Activated CD8-positive, alpha-beta memory T cell treated with anti-CD3 and anti-CD28 coated beads, Interleukin-2, amount 50 U/mL, for 48 hours (primary cell): ENCODE measurements around the gene ZMAT2.
"Not testable (repeated sequence)": the region's sequence is repeated elsewhere in the genome, so short reads cannot be mapped to it uniquely, and the experiment has no call there.

Source experiments
- DNase-seq: peaks from one replicate; pipeline ENCODE4 v3.0.0-alpha.2; 2020

Gene ZMAT2

DNA sequence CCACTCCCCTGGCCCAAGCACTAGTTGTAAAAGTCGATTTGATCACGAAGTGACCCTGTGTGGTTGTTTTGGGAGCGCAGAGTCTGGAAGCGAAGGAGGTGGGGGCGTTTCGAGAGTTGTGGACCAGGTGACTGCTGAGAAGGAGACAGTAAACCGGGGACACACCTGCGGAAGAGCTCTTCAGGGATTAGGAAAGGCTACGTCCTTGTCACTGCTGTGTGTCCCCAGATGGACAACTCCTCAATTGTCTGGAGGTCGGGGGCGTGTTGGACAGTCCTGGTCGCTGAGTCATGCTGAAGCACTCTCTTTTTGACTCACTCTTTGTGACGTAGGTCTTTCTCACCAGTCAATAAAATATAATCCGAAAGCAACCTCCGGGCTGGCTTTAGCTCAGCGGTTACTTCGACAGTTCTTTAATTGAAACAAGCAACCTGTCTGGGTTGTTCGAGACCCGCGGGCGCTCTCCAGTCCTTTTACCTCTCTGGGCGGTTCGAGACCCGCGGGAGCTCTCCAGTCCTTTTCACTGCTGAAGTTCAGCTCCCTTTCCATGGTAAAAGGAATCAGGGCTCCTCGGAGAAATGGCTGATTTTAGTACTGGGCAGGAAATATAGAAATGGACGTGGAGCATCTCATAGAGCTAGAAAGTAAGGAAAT is 10.8 kb downstream of the ZMAT2 start:
- DNase-seq = peak; percentile 93

GRCh38 chr5:140711794-140712193 is 11.5 kb downstream of the ZMAT2 start:
- no peak for DNase-seq

GRCh38 chr5:140713562-140714094 is 13.4 kb downstream of the ZMAT2 start:
- DNase-seq = no peak

GRCh38 chr5:140716238-140716637 is 16.0 kb downstream of the ZMAT2 start:
- not testable (repeated sequence) for DNase-seq

DNA sequence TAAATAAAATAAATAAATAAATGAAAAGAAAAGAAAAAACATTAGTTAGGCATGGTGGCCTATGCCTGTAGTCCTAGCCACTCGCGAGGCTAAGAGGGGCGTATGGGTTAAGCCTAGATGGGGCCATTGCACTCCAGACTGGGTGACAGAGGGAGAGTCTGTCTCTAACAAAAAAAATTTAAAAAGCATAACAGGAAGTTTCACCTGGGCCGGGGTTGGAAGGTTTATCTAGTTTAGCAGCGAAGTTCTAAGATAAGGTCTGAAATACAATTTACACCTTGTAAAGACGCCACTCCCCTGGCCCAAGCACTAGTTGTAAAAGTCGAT is 18.0 kb downstream of the ZMAT2 start:
- DNase-seq = no peak

DNA sequence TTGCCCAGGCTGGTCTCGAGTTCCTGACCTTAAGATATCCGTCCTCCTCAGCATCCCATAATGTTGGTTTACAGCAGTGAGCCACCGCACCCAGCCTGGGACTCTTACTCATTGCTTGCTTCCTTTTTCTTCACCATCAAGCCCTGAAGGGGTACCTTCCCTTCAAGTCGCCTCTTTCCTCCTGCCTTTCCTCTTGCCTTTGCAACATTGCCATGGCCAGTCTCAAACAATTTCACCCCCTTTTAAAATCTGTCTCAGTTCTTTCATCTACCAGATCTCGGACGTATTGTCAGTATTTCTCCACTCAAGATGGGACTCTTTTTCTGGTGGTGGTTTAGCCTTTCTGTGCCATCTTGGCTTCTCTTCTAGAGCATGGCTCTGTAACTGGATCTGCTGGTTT is 20.5 kb downstream of the ZMAT2 start:
- not testable (repeated sequence) for DNase-seq

DNA sequence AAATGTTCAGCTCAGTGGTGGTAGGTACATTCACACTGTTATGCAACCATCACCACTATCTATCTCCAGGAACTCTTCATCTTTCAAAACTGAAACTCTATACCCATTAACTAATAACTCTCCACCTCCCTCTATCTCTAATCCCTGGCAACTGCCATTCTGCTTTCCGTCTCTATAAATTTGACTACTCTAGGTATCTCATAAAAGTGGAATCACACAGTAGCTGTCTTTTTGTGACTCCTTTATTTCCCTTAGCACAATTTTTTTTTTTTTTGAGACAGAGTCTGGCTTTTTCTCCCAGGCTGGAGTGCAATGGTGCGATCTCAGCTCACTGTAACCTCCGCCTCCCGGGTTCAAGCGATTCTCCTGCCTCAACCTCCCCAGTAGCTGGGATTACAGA is 21.1 kb downstream of the ZMAT2 start:
- not testable (repeated sequence) for DNase-seq

GRCh38 chr5:140725799-140726471 is 25.7 kb downstream of the ZMAT2 start:
- peak; percentile 93 for DNase-seq

DNA sequence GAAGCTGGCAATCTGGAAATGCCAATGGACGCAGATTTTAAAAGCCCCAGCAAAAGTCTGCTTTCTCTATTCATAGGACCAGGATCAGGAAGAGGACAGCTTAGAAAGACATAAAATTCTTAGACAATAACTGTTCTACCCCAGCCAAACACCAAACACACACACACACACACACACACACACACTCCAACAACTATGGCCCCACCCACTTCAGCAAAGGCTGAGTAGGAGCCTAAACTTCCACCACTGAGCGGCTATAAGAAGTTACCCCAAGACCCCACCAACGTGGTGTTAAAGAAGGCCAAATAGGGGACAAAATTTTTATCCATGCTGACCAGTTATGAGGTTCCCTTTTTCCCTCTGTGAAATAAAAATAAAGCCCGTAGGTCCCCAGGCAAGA is 32.9 kb downstream of the ZMAT2 start:
- DNase-seq = no peak

DNA sequence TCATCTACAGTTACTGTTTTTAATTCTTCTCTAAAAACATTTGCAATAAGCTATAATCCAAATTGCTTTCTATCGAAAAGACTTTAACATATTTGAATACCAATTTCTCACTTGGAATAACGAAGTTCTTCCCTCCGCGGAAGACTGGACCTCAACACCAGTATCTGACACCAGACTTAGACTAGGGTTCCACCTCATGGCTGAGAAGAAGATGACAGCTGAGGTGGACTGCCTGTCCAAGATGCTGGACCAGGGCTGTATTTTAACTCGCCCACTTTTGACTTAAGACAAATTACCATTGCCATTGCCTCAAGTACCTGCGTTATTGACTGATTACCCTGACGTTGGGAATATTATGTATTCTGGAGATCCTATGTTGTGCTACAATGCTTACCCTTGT is 34.1 kb downstream of the ZMAT2 start:
- no peak for DNase-seq

- no peak for DNase-seq
Observed at GRCh38 chr5:140737486-140737885, 37.2 kb downstream of the ZMAT2 start.

- no peak for DNase-seq
Observed at GRCh38 chr5:140741967-140742366, 41.7 kb downstream of the ZMAT2 start.

- DNase-seq = no peak
Observed at GRCh38 chr5:140753561-140753960, 53.3 kb downstream of the ZMAT2 start.
